PFSK-1 (cell line): ENCODE measurements around the gene PRDM16.

Experiments
- FOXP2 ChIP-seq: optimal IDR thresholded peaks from 2 replicates; pipeline ENCODE3; 2011; ENCODE audit warnings: borderline replicate concordance, control low read depth, inconsistent platforms; ENCODE audit not compliant: insufficient read depth; ENCODE audit errors: extremely low read length, extremely low read depth
- POLR2AphosphoS5 ChIP-seq: IDR thresholded peaks from 2 replicates; pipeline ENCODE4 v1.6.1; 2012; ENCODE audit warnings: low read depth, mild to moderate bottlenecking, control low read depth, low read length, moderate library complexity
- SIN3A ChIP-seq: IDR thresholded peaks from 2 replicates; pipeline ENCODE4 v1.6.1; 2012; ENCODE audit warnings: mild to moderate bottlenecking, low read length, moderate library complexity, borderline replicate concordance; ENCODE audit not compliant: insufficient read depth
- TAF1 ChIP-seq: IDR thresholded peaks from 2 replicates; pipeline ENCODE4 v1.6.1; 2012; ENCODE audit warnings: low read length, control low read depth, borderline replicate concordance; ENCODE audit not compliant: insufficient read depth
- TF ChIP-seq, protein P1 (sequence below), 2 experiments: IDR thresholded peaks; 2 replicates each; pipeline versions ENCODE4 v1.6.1 to v1.8.0; 2011 to 2012; ENCODE audit warnings: low read depth in 2 of 2, low read length in 2 of 2, control low read depth in 1 of 2, inconsistent platforms in 1 of 2, mild to moderate bottlenecking in 1 of 2, moderate library complexity in 1 of 2; ENCODE audit not compliant: insufficient read depth in 1 of 2

Gene PRDM16

DNA sequence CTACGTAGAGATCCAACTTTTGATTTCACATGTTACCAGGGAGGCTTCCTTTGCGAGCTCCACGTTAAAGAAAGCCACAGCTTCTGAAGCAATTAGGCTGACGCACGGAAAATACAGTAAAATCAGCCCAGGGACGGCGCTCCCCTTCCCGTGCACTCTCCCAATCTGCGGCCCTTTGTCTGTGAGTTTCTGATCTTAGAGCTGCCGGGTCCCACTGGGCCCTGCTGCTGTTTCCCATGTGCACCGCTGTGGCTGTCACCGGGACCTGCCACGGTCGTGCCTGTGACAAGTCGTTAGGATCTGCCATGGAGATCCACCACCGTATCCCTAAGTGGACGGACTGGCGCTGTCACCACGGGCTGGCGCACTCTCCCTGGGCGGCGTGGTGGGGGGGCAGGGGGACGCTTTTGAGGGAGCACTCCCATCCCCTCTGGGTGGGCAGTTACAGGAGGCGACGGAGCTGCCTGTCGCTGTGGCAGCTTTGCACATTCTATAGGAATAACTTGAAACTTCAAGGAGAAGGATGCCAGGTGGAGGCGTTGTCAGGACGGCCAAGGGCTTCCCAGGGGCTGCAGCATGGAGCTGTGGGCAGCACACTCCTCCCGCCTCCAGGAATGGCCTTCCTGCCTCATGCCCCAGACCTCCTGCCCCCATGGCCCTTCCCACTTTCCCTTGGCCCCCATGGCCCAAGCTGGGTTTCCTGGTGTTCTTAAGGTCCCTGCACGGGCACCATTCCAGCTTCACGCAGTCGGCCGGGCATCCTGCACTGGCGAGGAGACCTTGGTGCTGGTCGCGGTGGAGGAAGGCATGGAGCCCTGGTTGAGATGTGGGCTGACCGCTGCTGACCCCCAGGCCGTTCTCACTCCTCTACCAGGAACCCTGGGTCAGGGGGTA lies 85.1 kb downstream of the PRDM16 start:
- TF ChIP-seq FOXP2 (no peak), SIN3A (no peak), TAF1 (no peak), POLR2AphosphoS5 (no peak)
- TF ChIP-seq, protein P1, sequence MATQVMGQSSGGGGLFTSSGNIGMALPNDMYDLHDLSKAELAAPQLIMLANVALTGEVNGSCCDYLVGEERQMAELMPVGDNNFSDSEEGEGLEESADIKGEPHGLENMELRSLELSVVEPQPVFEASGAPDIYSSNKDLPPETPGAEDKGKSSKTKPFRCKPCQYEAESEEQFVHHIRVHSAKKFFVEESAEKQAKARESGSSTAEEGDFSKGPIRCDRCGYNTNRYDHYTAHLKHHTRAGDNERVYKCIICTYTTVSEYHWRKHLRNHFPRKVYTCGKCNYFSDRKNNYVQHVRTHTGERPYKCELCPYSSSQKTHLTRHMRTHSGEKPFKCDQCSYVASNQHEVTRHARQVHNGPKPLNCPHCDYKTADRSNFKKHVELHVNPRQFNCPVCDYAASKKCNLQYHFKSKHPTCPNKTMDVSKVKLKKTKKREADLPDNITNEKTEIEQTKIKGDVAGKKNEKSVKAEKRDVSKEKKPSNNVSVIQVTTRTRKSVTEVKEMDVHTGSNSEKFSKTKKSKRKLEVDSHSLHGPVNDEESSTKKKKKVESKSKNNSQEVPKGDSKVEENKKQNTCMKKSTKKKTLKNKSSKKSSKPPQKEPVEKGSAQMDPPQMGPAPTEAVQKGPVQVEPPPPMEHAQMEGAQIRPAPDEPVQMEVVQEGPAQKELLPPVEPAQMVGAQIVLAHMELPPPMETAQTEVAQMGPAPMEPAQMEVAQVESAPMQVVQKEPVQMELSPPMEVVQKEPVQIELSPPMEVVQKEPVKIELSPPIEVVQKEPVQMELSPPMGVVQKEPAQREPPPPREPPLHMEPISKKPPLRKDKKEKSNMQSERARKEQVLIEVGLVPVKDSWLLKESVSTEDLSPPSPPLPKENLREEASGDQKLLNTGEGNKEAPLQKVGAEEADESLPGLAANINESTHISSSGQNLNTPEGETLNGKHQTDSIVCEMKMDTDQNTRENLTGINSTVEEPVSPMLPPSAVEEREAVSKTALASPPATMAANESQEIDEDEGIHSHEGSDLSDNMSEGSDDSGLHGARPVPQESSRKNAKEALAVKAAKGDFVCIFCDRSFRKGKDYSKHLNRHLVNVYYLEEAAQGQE (IDR thresholded peaks at IDR 0.05; ENCODE audit: insufficient read depth in 1 of 2, low read depth in 2 of 2, low read length in 2 of 2), result no peak

DNA sequence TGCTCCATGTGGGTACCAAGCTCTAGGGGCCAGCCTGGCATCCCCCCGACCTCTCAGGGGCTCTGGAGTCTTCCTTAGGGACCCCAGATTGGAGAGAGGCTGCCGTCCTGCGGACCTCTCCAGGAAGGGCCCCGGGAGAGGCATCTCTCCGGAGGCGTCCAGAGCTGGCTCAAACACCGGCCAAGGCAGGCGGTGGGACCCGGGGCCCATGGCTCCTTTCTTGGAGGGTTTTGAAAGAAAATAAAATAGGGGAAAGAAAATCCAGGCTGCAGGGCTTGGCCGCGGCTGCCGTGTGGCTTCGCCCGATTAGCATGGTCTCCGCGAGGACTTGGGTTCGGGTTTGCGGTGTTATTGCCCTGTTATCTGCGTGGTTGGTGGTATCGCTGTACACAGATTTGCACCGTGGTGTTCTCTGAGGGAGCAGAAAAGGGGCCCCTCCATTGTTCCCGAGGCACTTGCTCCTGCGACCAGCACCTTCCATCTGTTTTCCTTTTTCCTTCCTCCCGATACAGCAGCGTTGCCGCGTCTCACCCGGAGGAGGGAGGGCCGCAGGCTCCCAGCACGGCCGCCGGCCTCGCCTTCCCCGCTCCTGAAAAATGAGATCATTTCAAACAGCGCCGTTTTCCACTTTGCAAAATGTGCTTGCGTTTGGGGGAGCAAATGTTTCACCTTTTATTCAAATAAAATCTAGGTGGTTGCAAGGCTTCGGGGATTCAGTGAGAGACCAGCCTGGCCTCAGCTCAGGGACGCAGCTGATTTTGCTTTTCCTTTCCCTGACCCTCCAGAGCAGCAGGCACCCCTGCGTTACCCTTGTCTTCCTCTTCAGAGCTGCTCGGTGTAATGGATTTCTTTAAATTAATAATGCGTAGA lies 86.3 kb downstream of the PRDM16 start:
- TF ChIP-seq, protein P1 (IDR thresholded peaks at IDR 0.05; ENCODE audit: insufficient read depth in 1 of 2, low read depth in 2 of 2, low read length in 2 of 2), result no peak
- TF ChIP-seq SIN3A (no peak), TAF1 (no peak), FOXP2 (no peak), POLR2AphosphoS5 (no peak)

DNA sequence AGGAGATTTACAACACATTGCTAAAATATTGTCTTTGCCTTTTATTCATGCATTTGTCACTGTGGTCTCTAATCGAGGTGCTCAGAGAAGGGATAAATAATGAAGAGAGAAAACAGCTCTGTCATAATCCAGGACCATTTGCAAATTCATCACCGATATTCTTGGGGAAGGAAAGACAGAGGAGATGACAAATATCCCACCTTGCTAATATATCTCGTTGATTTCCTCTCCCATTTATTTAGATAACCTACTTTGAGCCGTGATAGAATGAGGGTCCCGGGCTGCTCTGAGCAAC lies 86.9 kb downstream of the PRDM16 start:
- TF ChIP-seq SIN3A, result no peak
- no peak for TF ChIP-seq FOXP2
- no peak for TF ChIP-seq POLR2AphosphoS5
- TF ChIP-seq, protein P1 (IDR thresholded peaks at IDR 0.05; ENCODE audit: insufficient read depth in 1 of 2, low read depth in 2 of 2, low read length in 2 of 2), result no peak
- TF ChIP-seq TAF1, result no peak

DNA sequence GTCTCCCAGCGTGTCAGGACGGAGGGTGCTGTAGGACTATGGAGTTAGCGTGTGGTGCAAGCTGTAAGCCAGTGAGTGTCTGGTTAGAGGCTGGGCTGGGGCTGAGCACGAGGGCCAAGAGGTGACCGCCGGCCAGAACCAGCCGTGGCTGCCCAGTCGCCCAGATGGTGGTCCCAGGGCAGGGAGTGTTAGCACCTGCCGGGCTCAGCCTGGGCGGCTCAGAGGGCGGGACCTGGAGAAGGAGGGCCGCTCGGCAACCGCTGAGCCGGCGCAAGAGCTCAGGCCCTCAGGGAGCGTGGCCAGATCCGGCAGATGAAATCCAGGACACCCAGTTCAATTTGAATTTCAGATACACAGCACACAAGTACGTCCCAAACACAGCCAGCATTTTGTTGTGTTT lies 87.9 kb downstream of the PRDM16 start:
- TF ChIP-seq SIN3A (no peak), TAF1 (no peak), FOXP2 (no peak), POLR2AphosphoS5 (no peak)
- TF ChIP-seq, protein P1 (IDR thresholded peaks at IDR 0.05; ENCODE audit: insufficient read depth in 1 of 2, low read depth in 2 of 2, low read length in 2 of 2), result no peak
